ENCODE measurements around the gene APOL3. TPM values are rescaled to one million over a fixed set of nuclear protein-coding genes. Genes with fewer than 3 reads are reported as not detected.
"Not testable (repeated sequence)": the region's sequence is repeated elsewhere in the genome, so short reads cannot be mapped to it uniquely, and the experiment has no call there.

Gene APOL3
- total RNA-seq, 1 donor from 2014 or later, result 131 TPM

- intact Hi-C loops (cut with micrococcal nuclease), result not testable (repeated sequence)
Observed at GRCh38 chr22:36161793-36162126, 1.2 kb upstream of the APOL3 start.

- intact Hi-C loops (cut with micrococcal nuclease), result no loop called here
Observed at GRCh38 chr22:36156515-36157419, 3.8 kb downstream of the APOL3 start.

- intact Hi-C loops (cut with micrococcal nuclease), result no loop called here
Observed at GRCh38 chr22:36156119-36156514, 4.4 kb downstream of the APOL3 start.

- intact Hi-C loops (cut with micrococcal nuclease), result no loop called here
Observed at GRCh38 chr22:36155702-36156101, 4.9 kb downstream of the APOL3 start.

- intact Hi-C loops (cut with micrococcal nuclease), result no loop called here
Observed at GRCh38 chr22:36154423-36154945, 6.1 kb downstream of the APOL3 start.

GRCh38 chr22:36153501-36154422 is 6.8 kb downstream of the APOL3 start:
- intact Hi-C loops (cut with micrococcal nuclease), result no loop called here

GRCh38 chr22:36152821-36153220 is 7.7 kb downstream of the APOL3 start:
- intact Hi-C loops (cut with micrococcal nuclease), result not testable (repeated sequence)

- intact Hi-C loops (cut with micrococcal nuclease), result no loop called here
Observed at GRCh38 chr22:36152088-36152487, 8.5 kb downstream of the APOL3 start.

GRCh38 chr22:36151006-36151595 is 9.5 kb downstream of the APOL3 start:
- intact Hi-C loops (cut with micrococcal nuclease), result no loop called here

GRCh38 chr22:36149441-36149840 is 11.1 kb downstream of the APOL3 start:
- intact Hi-C loops (cut with micrococcal nuclease), result no loop called here

GRCh38 chr22:36148411-36148810 is 12.1 kb downstream of the APOL3 start:
- intact Hi-C loops (cut with micrococcal nuclease), result no loop called here

GRCh38 chr22:36147196-36147791 is 13.3 kb downstream of the APOL3 start:
- intact Hi-C loops (cut with micrococcal nuclease), result no loop called here

GRCh38 chr22:36145881-36146280 is 14.7 kb downstream of the APOL3 start:
- intact Hi-C loops (cut with micrococcal nuclease), result loop anchor here (2.0 kb wide), 1 partner anchor 35 kb away; no protein-coding TSS in a partner anchor

- intact Hi-C loops (cut with micrococcal nuclease), result loop anchor here (2.0 kb wide), 1 partner anchor 36 kb away; no protein-coding TSS in a partner anchor
Observed at GRCh38 chr22:36144886-36145541, 15.5 kb downstream of the APOL3 start.

GRCh38 chr22:36143956-36144355 is 16.6 kb downstream of the APOL3 start:
- intact Hi-C loops (cut with micrococcal nuclease), result loop anchor here (2.0 kb wide), 1 partner anchor 37 kb away; no protein-coding TSS in a partner anchor

- intact Hi-C loops (cut with micrococcal nuclease), result no loop called here
Observed at GRCh38 chr22:36143066-36143815, 17.3 kb downstream of the APOL3 start.

- intact Hi-C loops (cut with micrococcal nuclease), result no loop called here
Observed at GRCh38 chr22:36141481-36141880, 19.1 kb downstream of the APOL3 start.

- intact Hi-C loops (cut with micrococcal nuclease), result not testable (repeated sequence)
Observed at GRCh38 chr22:36138709-36139108, 21.8 kb downstream of the APOL3 start.

- intact Hi-C loops (cut with micrococcal nuclease), result no loop called here
Observed at GRCh38 chr22:36136988-36137387, 23.6 kb downstream of the APOL3 start.

- intact Hi-C loops (cut with micrococcal nuclease), result no loop called here
Observed at GRCh38 chr22:36136475-36136874, 24.1 kb downstream of the APOL3 start.
